NB4 (cell line): ENCODE results near the gene ARHGAP25.

ENCODE experiments used
- CTCF ChIP-seq: IDR thresholded peaks from one replicate; pipeline ENCODE4 v1.5.1; 2012; ENCODE audit warnings: low read depth, low read length
- POLR2A ChIP-seq: IDR thresholded peaks from 2 replicates; pipeline ENCODE4 v1.6.1; 2011; ENCODE audit warnings: mild to moderate bottlenecking; ENCODE audit not compliant: insufficient read length; ENCODE audit errors: extremely low read depth

- TF ChIP-seq POLR2A (no peak), CTCF (no peak)
Measured at GRCh38 chr2:68831686-68832232, 97.1 kb downstream of the ARHGAP25 start.
